Cardiac atrium fibroblast (primary cell): Measurements from ENCODE around the gene LRRC8C. TPM values are rescaled to one million over a fixed set of nuclear protein-coding genes. Genes with fewer than 3 reads are reported as not detected.

Experiments
- total RNA-seq: library from RNA; depleted of rRNA; stranded (reverse); fragments of >200 nt; gene quantifications from 2 replicates; pipeline ENCODE4 v1.2.3, GENCODE V29; 2015

LRRC8C gene
- total RNA-seq, result 6.9 and 7.6 TPM in 2 replicates

DNA sequence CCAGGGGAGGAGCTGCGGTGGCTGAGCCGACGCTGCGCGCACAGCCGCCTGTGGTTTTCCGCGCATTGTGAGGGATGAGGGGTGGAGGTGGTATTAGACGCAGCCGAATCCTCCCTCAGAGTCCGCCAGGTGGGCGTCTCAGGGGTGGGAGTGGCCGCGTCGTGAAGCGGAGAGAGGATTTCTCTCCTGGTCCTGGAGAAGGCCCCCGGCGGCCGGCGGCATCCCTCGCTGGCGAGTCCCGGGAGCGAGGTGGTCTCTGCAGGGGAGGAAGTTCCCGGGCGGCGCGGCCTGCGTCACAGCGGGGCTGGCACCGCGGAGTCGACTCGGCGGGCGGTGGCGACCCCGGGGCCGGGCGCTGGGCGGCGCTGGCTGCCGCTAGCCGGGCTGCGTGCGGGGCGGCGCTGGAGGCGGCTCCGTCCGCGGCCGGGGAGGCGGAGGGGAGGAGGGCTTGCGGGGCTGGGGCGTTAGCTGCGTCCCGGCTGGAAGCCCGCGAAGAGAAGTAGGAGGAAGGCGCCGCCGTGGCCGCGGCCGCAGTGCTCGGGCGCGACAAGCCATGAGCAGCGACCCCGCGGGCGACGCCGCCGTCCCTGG, at the start of gene LRRC8C:
LRRC8C (plus strand) TSS at position 464 of the 591 bp plus-strand sequence. CDS start 53,354 bp downstream, outside the sequence.

Other genes starting within 250 kb of the LRRC8C start
- gene LRRC8B, start 108.3 kb upstream of the LRRC8C start, total RNA-seq, result 0.72 and 2.6 TPM in 2 replicates
- gene LRRC8D, start 187.9 kb downstream of the LRRC8C start, total RNA-seq, result 48.7 and 53.6 TPM in 2 replicates